ENCODE results near the gene LINGO3. TPM values are rescaled to one million over a fixed set of nuclear protein-coding genes. Genes with fewer than 3 reads are reported as not detected.
A peak's percentile ranks its signal among the peaks of the same experiment; 100 is the strongest.

LINGO3 gene
- polyA plus RNA-seq, 1 donor (not counting 4 experiments of a cell fraction or from before 2014, with no cell fraction given) = not detected

DNA sequence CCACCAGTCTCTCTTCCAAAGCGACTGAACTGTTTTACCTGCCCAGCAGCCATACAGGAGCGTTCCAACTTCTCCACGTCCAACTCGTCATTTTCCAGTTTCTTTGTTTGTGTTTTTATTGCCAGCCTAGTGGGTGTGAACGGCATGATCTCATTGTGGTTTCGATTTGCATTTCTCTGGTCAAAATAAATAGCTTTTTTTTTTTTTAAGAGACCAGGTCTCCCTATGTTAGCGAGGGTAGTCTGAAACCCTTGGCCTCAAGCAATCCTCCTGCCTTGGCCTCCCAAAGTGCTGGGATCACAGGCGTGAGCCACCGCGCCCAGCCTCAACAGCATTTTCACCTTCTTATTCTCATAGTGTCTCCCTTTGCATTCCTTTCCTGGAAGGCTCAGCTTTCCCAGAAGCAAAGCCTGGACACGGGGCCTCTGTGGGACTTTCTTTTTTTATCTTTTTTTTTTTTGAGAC lies 47.6 kb downstream of the LINGO3 start:
- Histone ChIP-seq H3K27ac (ENCODE audit: control insufficient read depth, insufficient read depth, low read length) (no peak overlapping the region), H3K79me2 (ENCODE audit: control insufficient read depth, insufficient read depth, low read length) (no peaks in the 10 kb centered on the region), H3K9me1 (ENCODE audit: control insufficient read depth, extremely low read depth, insufficient read depth, low read length) (no peaks in the 10 kb centered on the region), H3K9ac (ENCODE audit: control insufficient read depth, extremely low read depth, insufficient read depth, low read length) (no peak overlapping the region), H3K36me3 (ENCODE audit: control insufficient read depth in 2 of 2, extremely low read depth in 1 of 2, insufficient read depth in 2 of 2, low read length in 2 of 2) (no peaks in the 10 kb centered on the region), H3K4me2 (ENCODE audit: control insufficient read depth, extremely low read depth, insufficient read depth, low read depth, low read length) (peak overlapping the region; percentile 58), H3K27me3 (ENCODE audit: control insufficient read depth, extremely low read depth, insufficient read depth, low read length) (no peaks in the 10 kb centered on the region), H3K4me3 (ENCODE audit: control insufficient read depth in 2 of 3, extremely low read depth in 1 of 3, insufficient read depth in 2 of 3, low read depth in 1 of 3, low read length in 3 of 3) (peak overlapping the region in 1 of 3 experiments; percentile 13), H2AFZ (ENCODE audit: control insufficient read depth, low read length) (no peak overlapping the region), H3K9me3 (ENCODE audit: control insufficient read depth, low read depth, low read length) (no peaks in the 10 kb centered on the region), H3K4me1 (ENCODE audit: control insufficient read depth, extremely low read depth, insufficient read depth, low read length) (no peaks in the 10 kb centered on the region), H4K20me1 (ENCODE audit: control insufficient read depth, extremely low read depth, insufficient read depth, low read length) (no peaks in the 10 kb centered on the region)
- TF ChIP-seq CTCF (optimal IDR thresholded peaks at IDR 0.05 in 1 of 3, IDR thresholded peaks at IDR 0.05 in 1 of 3, conservative IDR thresholded peaks at IDR 0.05 in 1 of 3; ENCODE audit: extremely low read depth in 1 of 3, insufficient read depth in 2 of 3, low read length in 3 of 3) (no peak), EZH2 (IDR thresholded peaks at IDR 0.05; ENCODE audit: low read length) (no peak)
- FAIRE-seq (no peak), DNase-seq (ENCODE audit: low read depth, low spot score) (no peak)
- dilution Hi-C loops (cut with MboI; ENCODE audit: extremely low pct_ligation_motif_present, low sequenced_read_pairs) = no loop called here

- Histone ChIP-seq H3K4me3 (ENCODE audit: control insufficient read depth in 2 of 3, extremely low read depth in 1 of 3, insufficient read depth in 2 of 3, low read depth in 1 of 3, low read length in 3 of 3) (no peak overlapping the region), H4K20me1 (ENCODE audit: control insufficient read depth, extremely low read depth, insufficient read depth, low read length) (no peaks in the 10 kb centered on the region), H3K4me1 (ENCODE audit: control insufficient read depth, extremely low read depth, insufficient read depth, low read length) (no peaks in the 10 kb centered on the region), H2AFZ (ENCODE audit: control insufficient read depth, low read length) (no peak overlapping the region), H3K9me3 (ENCODE audit: control insufficient read depth, low read depth, low read length) (no peaks in the 10 kb centered on the region), H3K4me2 (ENCODE audit: control insufficient read depth, extremely low read depth, insufficient read depth, low read depth, low read length) (no peak overlapping the region), H3K79me2 (ENCODE audit: control insufficient read depth, insufficient read depth, low read length) (no peaks in the 10 kb centered on the region), H3K27ac (ENCODE audit: control insufficient read depth, insufficient read depth, low read length) (no peak overlapping the region), H3K36me3 (ENCODE audit: control insufficient read depth in 2 of 2, extremely low read depth in 1 of 2, insufficient read depth in 2 of 2, low read length in 2 of 2) (no peaks in the 10 kb centered on the region), H3K9ac (ENCODE audit: control insufficient read depth, extremely low read depth, insufficient read depth, low read length) (no peak overlapping the region), H3K27me3 (ENCODE audit: control insufficient read depth, extremely low read depth, insufficient read depth, low read length) (peaks cover 1% of the 10 kb centered on the region), H3K9me1 (ENCODE audit: control insufficient read depth, extremely low read depth, insufficient read depth, low read length) (no peaks in the 10 kb centered on the region)
- no peak for TF ChIP-seq CTCF (optimal IDR thresholded peaks at IDR 0.05 in 1 of 3, IDR thresholded peaks at IDR 0.05 in 1 of 3, conservative IDR thresholded peaks at IDR 0.05 in 1 of 3; ENCODE audit: extremely low read depth in 1 of 3, insufficient read depth in 2 of 3, low read length in 3 of 3)
- TF ChIP-seq EZH2 (IDR thresholded peaks at IDR 0.05; ENCODE audit: low read length) = no peak
- dilution Hi-C loops (cut with MboI; ENCODE audit: extremely low pct_ligation_motif_present, low sequenced_read_pairs) = no loop called here
- DNase-seq (ENCODE audit: low read depth, low spot score) = no peak
- FAIRE-seq = no peak
These were observed 48.6 kb downstream of the LINGO3 start for GRCh38 chr19:2259336-2259735.

Other genes with a start within 250 kb of the LINGO3 start
- gene MOB3A, start 211.8 kb downstream of the LINGO3 start, polyA plus RNA-seq = 24.1 to 61.8 TPM (median 34.2 TPM) in 3 replicates
- gene IZUMO4, start 211.2 kb downstream of the LINGO3 start, polyA plus RNA-seq = 6.0 to 14.9 TPM (median 6.7 TPM) in 3 replicates
- gene AP3D1, start 156.6 kb downstream of the LINGO3 start, polyA plus RNA-seq = 51.1 to 108 TPM (median 56.1 TPM) in 3 replicates
- gene DOT1L, start 144.2 kb downstream of the LINGO3 start, polyA plus RNA-seq = 3.0 to 4.6 TPM (median 3.3 TPM) in 3 replicates
- 36.8 to 53.1 TPM (median 46.8 TPM) in 3 replicates for gene PLEKHJ1, start 71.8 kb downstream of the LINGO3 start, polyA plus RNA-seq
- 4.7 to 24.1 TPM (median 4.7 TPM) in 3 replicates for gene SF3A2, start 71.3 kb downstream of the LINGO3 start, polyA plus RNA-seq
- gene AMH, start 58.8 kb downstream of the LINGO3 start, polyA plus RNA-seq = 0.02 to 0.15 TPM (median 0.07 TPM) in 3 replicates
- gene JSRP1, start 51.7 kb downstream of the LINGO3 start, polyA plus RNA-seq = not detected in 3 replicates
- not detected in 3 replicates for gene PEAK3, start 26.0 kb downstream of the LINGO3 start, polyA plus RNA-seq
- 206 to 275 TPM (median 243 TPM) in 3 replicates for gene LSM7, start 20.4 kb upstream of the LINGO3 start, polyA plus RNA-seq
- 9.3 to 20.9 TPM (median 13.5 TPM) in 3 replicates for gene SPPL2B, start 20.5 kb upstream of the LINGO3 start, polyA plus RNA-seq
- not detected in 3 replicates for gene TMPRSS9, start 52.1 kb upstream of the LINGO3 start, polyA plus RNA-seq
- gene TIMM13, start 119.4 kb upstream of the LINGO3 start, polyA plus RNA-seq = 38.8 to 64.3 TPM (median 45.0 TPM) in 3 replicates
- 55.7 to 84.8 TPM (median 80.1 TPM) in 3 replicates for gene LMNB2, start 148.8 kb upstream of the LINGO3 start, polyA plus RNA-seq
- gene GADD45B, start 168.0 kb upstream of the LINGO3 start, polyA plus RNA-seq = 20.6 to 32.4 TPM (median 26.8 TPM) in 3 replicates

All from keratinocyte (primary cell).